ENCODE measurements around the gene FAM229B.
"Not testable (repeated sequence)": the region's sequence is repeated elsewhere in the genome, so short reads cannot be mapped to it uniquely, and the experiment has no call there.

DNA sequence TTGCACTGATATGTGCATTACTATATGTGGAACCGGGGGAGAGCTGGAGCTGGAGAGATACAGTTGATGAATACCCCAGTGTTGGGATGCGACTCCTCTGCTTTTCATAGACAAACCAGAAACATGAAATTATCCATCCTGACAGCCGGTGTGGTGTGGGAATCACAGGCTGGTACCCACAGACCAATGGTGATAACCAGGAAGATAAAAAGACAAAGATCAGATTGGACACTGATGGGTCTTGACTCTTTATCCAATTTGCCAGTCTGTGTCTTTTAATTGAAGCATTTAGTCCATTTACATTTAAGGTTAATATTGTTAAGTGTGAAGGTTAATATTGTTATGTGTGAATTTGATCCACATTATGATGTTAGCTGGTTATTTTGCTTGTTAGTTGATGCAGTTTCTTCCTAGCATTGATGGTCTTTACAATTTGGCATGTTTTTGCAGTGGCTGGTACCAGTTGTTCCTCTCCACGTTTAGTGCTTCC is 36.1 kb upstream of the FAM229B start:
- TF ChIP-seq POLR2A (IDR thresholded peaks at IDR 0.05) = not testable (repeated sequence)
- TF ChIP-seq, protein P1, sequence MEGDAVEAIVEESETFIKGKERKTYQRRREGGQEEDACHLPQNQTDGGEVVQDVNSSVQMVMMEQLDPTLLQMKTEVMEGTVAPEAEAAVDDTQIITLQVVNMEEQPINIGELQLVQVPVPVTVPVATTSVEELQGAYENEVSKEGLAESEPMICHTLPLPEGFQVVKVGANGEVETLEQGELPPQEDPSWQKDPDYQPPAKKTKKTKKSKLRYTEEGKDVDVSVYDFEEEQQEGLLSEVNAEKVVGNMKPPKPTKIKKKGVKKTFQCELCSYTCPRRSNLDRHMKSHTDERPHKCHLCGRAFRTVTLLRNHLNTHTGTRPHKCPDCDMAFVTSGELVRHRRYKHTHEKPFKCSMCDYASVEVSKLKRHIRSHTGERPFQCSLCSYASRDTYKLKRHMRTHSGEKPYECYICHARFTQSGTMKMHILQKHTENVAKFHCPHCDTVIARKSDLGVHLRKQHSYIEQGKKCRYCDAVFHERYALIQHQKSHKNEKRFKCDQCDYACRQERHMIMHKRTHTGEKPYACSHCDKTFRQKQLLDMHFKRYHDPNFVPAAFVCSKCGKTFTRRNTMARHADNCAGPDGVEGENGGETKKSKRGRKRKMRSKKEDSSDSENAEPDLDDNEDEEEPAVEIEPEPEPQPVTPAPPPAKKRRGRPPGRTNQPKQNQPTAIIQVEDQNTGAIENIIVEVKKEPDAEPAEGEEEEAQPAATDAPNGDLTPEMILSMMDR (IDR thresholded peaks at IDR 0.05) = not testable (repeated sequence)
